HUES64 (cell line): ENCODE results near the gene ARHGEF17. TPM values are rescaled to one million over a fixed set of nuclear protein-coding genes. Genes with fewer than 3 reads are reported as not detected.

ENCODE experiments used
- H3K27ac ChIP-seq: 2 replicates; pipeline ENCODE4 v1.7.0; 2013; ENCODE audit warnings: low read depth, low read length, inconsistent platforms
- H3K27me3 ChIP-seq: 2 replicates; pipeline ENCODE4 v1.6.1; 2013; ENCODE audit warnings: mild to moderate bottlenecking, low read length; ENCODE audit not compliant: insufficient read depth
- H3K36me3 ChIP-seq: 2 replicates; pipeline ENCODE4 v1.6.1; 2013; ENCODE audit warnings: mild to moderate bottlenecking, low read length; ENCODE audit not compliant: insufficient read depth
- H3K4me1 ChIP-seq: 2 replicates; pipeline ENCODE4 v1.6.1; 2013; ENCODE audit warnings: mild to moderate bottlenecking, low read length, moderate library complexity; ENCODE audit not compliant: insufficient read depth
- H3K4me3 ChIP-seq: 2 replicates; pipeline ENCODE4 v1.5.1; 2013; ENCODE audit warnings: mild to moderate bottlenecking, low read length, moderate library complexity
- H3K9ac ChIP-seq: 2 replicates; pipeline ENCODE4 v1.6.1; 2013; ENCODE audit warnings: mild to moderate bottlenecking, low read depth, low read length
- H3K9me3 ChIP-seq: 2 replicates; pipeline ENCODE4 v1.6.1; 2013; ENCODE audit warnings: low read depth, low read length; ENCODE audit not compliant: insufficient read depth
- WGBS: fragments of 150-250, 120-280 bp; methylation state at CpG from one replicate; pipeline ENCODE4 v1.1.7; 2013; ENCODE audit warnings: missing lambda C conversion rate; 5-methylcytosine and 5-hydroxymethylcytosine counted together
- polyA plus RNA-seq, 2 experiments: library from polyadenylated mRNA; stranded (reverse); fragments of 50-300 nt; gene quantifications; one replicate each; pipeline ENCODE4 v1.2.3, GENCODE V29; 2013

ARHGEF17 gene
- 10.3 TPM for polyA plus RNA-seq (2013, experiment 1 of 2)
- polyA plus RNA-seq (2013, experiment 2 of 2): 12.7 TPM

DNA sequence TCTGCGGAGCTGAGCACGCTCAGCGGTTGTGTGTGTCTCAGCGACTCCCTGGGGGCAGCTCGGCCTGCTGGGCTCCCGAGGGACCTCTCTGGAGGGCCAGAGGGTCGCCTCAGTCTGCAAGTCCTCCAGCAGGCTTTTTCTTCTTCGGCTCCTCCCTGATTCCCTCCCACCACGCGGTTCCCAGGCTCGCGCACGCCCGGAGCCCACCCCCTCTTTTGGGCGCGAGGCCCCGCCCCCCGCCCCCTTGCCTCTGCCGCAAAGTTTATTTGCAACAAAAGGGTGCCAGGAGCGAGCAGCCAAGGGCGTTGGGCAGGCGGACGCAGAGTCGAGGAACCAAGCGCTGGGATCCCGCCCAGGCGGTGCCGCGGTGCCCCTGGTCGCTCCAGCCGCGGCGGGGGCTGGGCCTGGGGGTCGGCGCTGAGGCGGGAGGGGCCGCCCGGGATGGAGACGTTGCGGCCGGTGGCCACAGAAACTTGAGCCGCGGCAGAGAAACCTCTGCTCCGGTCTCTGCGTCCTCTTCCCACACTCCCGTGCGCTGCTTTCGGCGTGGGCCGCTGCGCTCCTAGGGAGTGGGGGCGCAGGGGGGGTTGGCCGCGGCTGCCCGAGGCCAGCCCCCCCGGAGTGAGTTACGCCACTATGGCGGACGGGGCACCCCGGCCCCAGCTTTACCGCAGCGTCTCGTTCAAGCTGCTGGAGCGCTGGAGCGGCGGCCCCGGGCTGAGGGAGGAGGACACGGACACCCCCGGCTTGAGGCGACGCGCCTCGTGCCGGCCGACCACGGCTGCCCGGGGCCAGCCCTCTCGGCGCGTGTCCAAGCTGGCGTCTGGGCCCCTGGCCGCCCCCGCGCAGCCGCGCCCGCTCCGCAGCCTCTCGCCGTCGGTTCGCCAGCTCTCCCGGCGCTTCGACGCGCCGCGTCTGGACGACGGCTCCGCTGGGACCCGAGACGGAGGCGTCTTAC, at the start of gene ARHGEF17:
TSS of gene ARHGEF17 (plus strand) at position 274 of the 958 bp plus-strand sequence. CDS start at position 637, 363 bp downstream.
- Histone ChIP-seq H3K27ac (peak within 1 kb of the TSS; percentile 92), H3K27me3 (peaks cover 41% of the 10 kb centered on the region), H3K4me1 (peaks cover 17% of the 10 kb centered on the region), H3K36me3 (no peaks in the 10 kb centered on the region), H3K9ac (peak within 1 kb of the TSS; percentile 85), H3K4me3 (peak within 1 kb of the TSS; percentile 93), H3K9me3 (no peaks in the 10 kb centered on the region)
- under 1% methylated on average over 105 of the region's 105 CpGs for WGBS

GRCh38 chr11:73259406-73260126, 48.5 kb upstream of the ARHGEF17 start:
- Histone ChIP-seq H3K4me1 (peaks cover 3% of the 10 kb centered on the region; the same call in 1 of the 2 replicates), H3K9me3 (no peaks in the 10 kb centered on the region), H3K27me3 (peaks cover 11% of the 10 kb centered on the region), H3K36me3 (no peaks in the 10 kb centered on the region), H3K9ac (no peak overlapping the region), H3K4me3 (no peak overlapping the region), H3K27ac (no peak overlapping the region)
- WGBS: 91% methylated on average over 3 of the region's 3 CpGs

DNA sequence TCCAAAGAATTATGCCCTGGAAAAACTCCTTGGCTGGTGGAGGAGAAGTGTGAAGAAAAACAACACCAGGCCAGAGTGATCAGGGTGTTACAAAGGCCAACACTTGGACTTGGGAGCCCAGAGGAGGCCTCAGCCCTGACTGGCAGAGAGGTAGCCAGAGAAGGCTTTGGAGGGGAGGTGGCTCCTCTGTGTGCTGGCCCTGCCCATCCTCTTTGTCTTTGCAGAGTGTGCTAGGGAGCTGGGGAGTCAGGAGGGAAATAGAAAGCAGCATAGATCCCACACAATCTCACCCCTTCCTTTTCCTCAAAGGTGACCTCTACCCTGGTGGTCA, 48.0 kb upstream of the ARHGEF17 start:
- Histone ChIP-seq H3K27me3 (peaks cover 16% of the 10 kb centered on the region), H3K4me1 (peaks cover 3% of the 10 kb centered on the region; the same call in 1 of the 2 replicates), H3K9ac (no peak overlapping the region), H3K27ac (no peak overlapping the region), H3K4me3 (no peak overlapping the region), H3K36me3 (no peaks in the 10 kb centered on the region), H3K9me3 (no peaks in the 10 kb centered on the region)

GRCh38 chr11:73262851-73263495, 45.1 kb upstream of the ARHGEF17 start:
- Histone ChIP-seq H3K4me3 (no peak overlapping the region), H3K4me1 (no peaks in the 10 kb centered on the region), H3K27ac (no peak overlapping the region), H3K9ac (no peak overlapping the region), H3K9me3 (no peaks in the 10 kb centered on the region), H3K36me3 (no peaks in the 10 kb centered on the region), H3K27me3 (peaks cover 24% of the 10 kb centered on the region)
- 80% methylated on average over 5 of the region's 5 CpGs for WGBS

GRCh38 chr11:73263640-73264039, 44.4 kb upstream of the ARHGEF17 start:
- Histone ChIP-seq H3K36me3 (no peaks in the 10 kb centered on the region), H3K9me3 (no peaks in the 10 kb centered on the region), H3K27me3 (peaks cover 24% of the 10 kb centered on the region), H3K9ac (no peak overlapping the region), H3K4me1 (no peaks in the 10 kb centered on the region), H3K27ac (no peak overlapping the region), H3K4me3 (no peak overlapping the region)
- WGBS: 94% methylated on average over 2 of the region's 2 CpGs

- 74% methylated on average over 4 of the region's 4 CpGs for WGBS
- Histone ChIP-seq H3K27ac (no peak overlapping the region), H3K4me3 (no peak overlapping the region), H3K9me3 (no peaks in the 10 kb centered on the region), H3K9ac (no peak overlapping the region), H3K27me3 (peaks cover 24% of the 10 kb centered on the region), H3K4me1 (peaks cover 8% of the 10 kb centered on the region; the same call in 1 of the 2 replicates), H3K36me3 (no peaks in the 10 kb centered on the region)
These were observed 42.7 kb upstream of the ARHGEF17 start for GRCh38 chr11:73265278-73265810.

GRCh38 chr11:73265853-73266645, 42.0 kb upstream of the ARHGEF17 start:
- Histone ChIP-seq H3K27ac (no peak overlapping the region), H3K4me1 (peaks cover 8% of the 10 kb centered on the region; the same call in 1 of the 2 replicates)

GRCh38 chr11:73266646-73267020, 41.4 kb upstream of the ARHGEF17 start:
- 83% methylated on average over 4 of the region's 4 CpGs for WGBS
- no peak overlapping the region for H3K27ac ChIP-seq
- peaks cover 8% of the 10 kb centered on the region; the same call in 1 of the 2 replicates for H3K4me1 ChIP-seq
- peaks cover 24% of the 10 kb centered on the region for H3K27me3 ChIP-seq
- no peak overlapping the region for H3K4me3 ChIP-seq
- H3K9me3 ChIP-seq: no peaks in the 10 kb centered on the region
- no peaks in the 10 kb centered on the region for H3K36me3 ChIP-seq
- no peak overlapping the region for H3K9ac ChIP-seq

More at GRCh38 chr11:73265853-73266645, 42.0 kb upstream of the ARHGEF17 start:
- no peak overlapping the region for H3K9ac ChIP-seq
- no peaks in the 10 kb centered on the region for H3K36me3 ChIP-seq
- H3K9me3 ChIP-seq: no peaks in the 10 kb centered on the region
- H3K27me3 ChIP-seq: peaks cover 24% of the 10 kb centered on the region
- no peak overlapping the region for H3K4me3 ChIP-seq
- WGBS: 84% methylated on average over 3 of the region's 3 CpGs

- Histone ChIP-seq H3K9me3 (no peaks in the 10 kb centered on the region), H3K36me3 (no peaks in the 10 kb centered on the region), H3K4me3 (no peak overlapping the region), H3K27ac (no peak overlapping the region), H3K4me1 (peaks cover 8% of the 10 kb centered on the region; the same call in 1 of the 2 replicates), H3K9ac (no peak overlapping the region), H3K27me3 (peaks cover 24% of the 10 kb centered on the region)
- WGBS: 69% methylated on average over 3 of the region's 3 CpGs
These were observed 40.8 kb upstream of the ARHGEF17 start for GRCh38 chr11:73267122-73267846.
